HepG2 (cell line): ENCODE results near the gene MISFA. TPM values are rescaled to one million over a fixed set of nuclear protein-coding genes. Genes with fewer than 3 reads are reported as not detected.

Source experiments
- ATAC-seq: fragments of 200-7000 bp; cut with Tn5 transposase; 3 replicates; pipeline ENCODE4 v1.9.1; 2020; ENCODE audit warnings: mild to moderate bottlenecking, moderate library complexity
- BruUV-seq: library from RNA; stranded (reverse); fragments of 400-500 nt; replicated peaks from 2 replicates; lab custom pipeline; 2021; lab: Mats Ljungman, UMichigan
- CTCF ChIA-PET: fragments of 300-600 bp; formaldehyde crosslinking; extraction: SDS; loops from one replicate; lab custom pipeline; 2021; ENCODE audit warnings: low total read pairs, inconsistent platforms, low intra/inter-chr PET ratio; lab: Yijun Ruan, JAX
- POLR2A ChIA-PET: fragments of 350-600 bp; sonication (Branson Sonifier 250); formaldehyde crosslinking; loops from one replicate; lab custom pipeline; 2020; ENCODE audit warnings: antibody characterized with exemption, inconsistent platforms; lab: Yijun Ruan, JAX
- DNase-seq: peaks from one replicate; pipeline ENCODE4 v3.0.0-alpha.2; 2015; ENCODE audit warnings: low spot score
- FAIRE-seq: peaks from 3 replicates; lab custom pipeline; 2011; peaks lifted over from hg19 to GRCh38; lab: Jason Lieb, UNC
- H2AFZ ChIP-seq: one replicate; pipeline ENCODE4 v1.6.1; 2011; ENCODE audit warnings: low read length, inconsistent platforms
- H3K27ac ChIP-seq: fragments of 300-600 bp; 3 replicates; pipeline ENCODE4 v1.8.0; 2011; ENCODE audit warnings: mixed run types, mild to moderate bottlenecking, mixed read lengths, low read length, inconsistent platforms; ENCODE audit not compliant: insufficient read depth; ENCODE audit errors: extremely low read length
- H3K27me3 ChIP-seq, 2 experiments: fragments of 200-600 bp in 1 of 2; 2 replicates in 1 of 2; 3 replicates in 1 of 2; pipeline versions ENCODE4 v1.6.0 to v1.8.0; 2011; ENCODE audit warnings: low read length in 2 of 2, mild to moderate bottlenecking in 2 of 2, moderate library complexity in 2 of 2, inconsistent platforms in 1 of 2; ENCODE audit not compliant: insufficient read depth in 2 of 2, control insufficient read depth in 1 of 2
- H3K36me3 ChIP-seq, 2 experiments: fragments of 200-600 bp in 1 of 2; replicated peaks in 1 of 2; 2 replicates in 1 of 2; 3 replicates in 1 of 2; pipeline versions ENCODE4 v1.5.1 to v1.8.0; 2011; ENCODE audit warnings: low read length in 2 of 2, inconsistent platforms in 1 of 2; ENCODE audit not compliant: insufficient read depth in 2 of 2, control insufficient read depth in 1 of 2
- H3K4me1 ChIP-seq: 2 replicates; pipeline ENCODE4 v1.5.1; 2012; ENCODE audit warnings: low read length, inconsistent platforms; ENCODE audit not compliant: insufficient read depth
- H3K4me2 ChIP-seq: 2 replicates; pipeline ENCODE4 v1.6.0; 2011; ENCODE audit warnings: low read depth, low read length, inconsistent platforms
- H3K4me3 ChIP-seq, 3 experiments: fragments of 200-600 bp in 1 of 3; sonication (generic), shearing (Covaris generic) in 1 of 3; replicated peaks in 1 of 3; 2 replicates each; pipeline ENCODE4 v1.5.1; 2011 to 2016; ENCODE audit warnings: low read length in 3 of 3, inconsistent platforms in 2 of 3, low read depth in 2 of 3, mild to moderate bottlenecking in 2 of 3, control low read depth in 1 of 3, mixed read lengths in 1 of 3; ENCODE audit not compliant: insufficient read depth in 1 of 3
- H3K79me2 ChIP-seq: one replicate; pipeline ENCODE4 v1.6.1; 2011; ENCODE audit warnings: low read length, inconsistent platforms; ENCODE audit not compliant: insufficient read depth
- H3K9ac ChIP-seq: 2 replicates; pipeline ENCODE4 v1.6.0; 2011; ENCODE audit warnings: mild to moderate bottlenecking, low read depth, low read length, inconsistent platforms; ENCODE audit not compliant: insufficient read depth
- H3K9me3 ChIP-seq: 2 replicates; pipeline ENCODE4 v1.5.1; 2012; ENCODE audit warnings: mild to moderate bottlenecking, low read length
- H4K20me1 ChIP-seq: 2 replicates; pipeline ENCODE4 v1.6.0; 2011; ENCODE audit warnings: inconsistent platforms, mild to moderate bottlenecking, low read length, moderate library complexity; ENCODE audit not compliant: insufficient read depth
- DMAP1 ChIP-seq: IDR thresholded peaks from 2 replicates; pipeline ENCODE4 v1.6.1; 2016
- FOXK1 ChIP-seq: sonication (generic); formaldehyde crosslinking; IDR thresholded peaks from 2 replicates; pipeline ENCODE4 v1.4.0; 2020; ENCODE audit warnings: low read depth, missing genetic modification reagents, borderline replicate concordance
- MIXL1 ChIP-seq: IDR thresholded peaks from 2 replicates; pipeline ENCODE4 v1.6.1; 2016
- MLLT10 ChIP-seq: sonication (generic); formaldehyde crosslinking; IDR thresholded peaks from 2 replicates; pipeline ENCODE4 v1.4.0; 2020; ENCODE audit warnings: missing genetic modification reagents
- MTA1 ChIP-seq: sonication (generic); formaldehyde crosslinking; IDR thresholded peaks from 2 replicates; pipeline ENCODE4 v1.4.0; 2020; ENCODE audit warnings: missing genetic modification reagents, mild to moderate bottlenecking, borderline replicate concordance
- NBN ChIP-seq: fragments of 450-650 bp; conservative IDR thresholded peaks from 2 replicates; pipeline ENCODE4 v1.6.1; 2017
- PAF1 ChIP-seq: IDR thresholded peaks from 2 replicates; pipeline ENCODE4 v1.6.1; 2016; ENCODE audit warnings: missing genetic modification reagents, missing compliant biosample characterization
- ZFP41 ChIP-seq: sonication (generic); formaldehyde crosslinking; IDR thresholded peaks from 2 replicates; pipeline ENCODE4 v1.4.0; 2020; ENCODE audit warnings: mild to moderate bottlenecking, missing genetic modification reagents, borderline replicate concordance
- ZMYM4 ChIP-seq: sonication (generic); formaldehyde crosslinking; IDR thresholded peaks from 2 replicates; pipeline ENCODE4 v1.8.1; 2023; ENCODE audit warnings: mild to moderate bottlenecking, missing genetic modification reagents
- ZNF275 ChIP-seq: sonication (generic); formaldehyde crosslinking; IDR thresholded peaks from 2 replicates; pipeline ENCODE4 v1.8.0; 2022; ENCODE audit warnings: missing genetic modification reagents, mild to moderate bottlenecking, inconsistent platforms, borderline replicate concordance
- ZNF652 ChIP-seq: IDR thresholded peaks from 2 replicates; pipeline ENCODE4 v1.6.1; 2016; ENCODE audit warnings: low read depth, borderline replicate concordance
- ZSCAN31 ChIP-seq: sonication (generic); formaldehyde crosslinking; IDR thresholded peaks from 2 replicates; pipeline ENCODE4 v1.5.0; 2020; ENCODE audit warnings: low read depth, mild to moderate bottlenecking, missing genetic modification reagents
- in situ Hi-C: cut with HindIII; loops from 2 replicates; pipeline ENCODE4 v1.10.0; 2017; ENCODE audit warnings: low pct_unique_long_range_greater_than_20kb; ENCODE audit not compliant: extremely low pct_ligation_motif_present
- intact Hi-C: fragments of 100-400 bp; cut with micrococcal nuclease; formaldehyde crosslinking; loops from one replicate; pipeline ENCODE4 v1.10.0; 2022; ENCODE audit not compliant: unreplicated experiment
- polyA plus RNA-seq, 8 experiments: library from polyadenylated mRNA; depleted of rRNA in 3 of 8; stranded (reverse) in 7 of 8; unstranded in 1 of 8; fragments of >200 nt; fragmentation: Illumina TruSeq in 4 of 8; extraction: Trizol in 4 of 8; gene quantifications; 2 replicates each; pipeline versions ENCODE4 v1.2.1 to v1.2.3, GENCODE V29; 2011 to 2016; ENCODE audit warnings: low read depth in 4 of 8, missing spikeins in 1 of 8, mixed read lengths in 1 of 8; ENCODE audit not compliant: insufficient read depth in 1 of 8
- total RNA-seq, 5 experiments: library from RNA; depleted of rRNA; stranded (reverse); fragments of >200 nt; fragmentation: Illumina TruSeq; extraction: Trizol; gene quantifications; 2 replicates each; pipeline ENCODE4 v1.2.3, GENCODE V29; 2016; ENCODE audit warnings: low read depth in 1 of 5

The MISFA gene
- total and polyA plus RNA-seq, 2 of the 13 experiments (the other 11 are each of a cell fraction or from before 2014, with no cell fraction given) = 1.4 to 5.4 TPM

DNA sequence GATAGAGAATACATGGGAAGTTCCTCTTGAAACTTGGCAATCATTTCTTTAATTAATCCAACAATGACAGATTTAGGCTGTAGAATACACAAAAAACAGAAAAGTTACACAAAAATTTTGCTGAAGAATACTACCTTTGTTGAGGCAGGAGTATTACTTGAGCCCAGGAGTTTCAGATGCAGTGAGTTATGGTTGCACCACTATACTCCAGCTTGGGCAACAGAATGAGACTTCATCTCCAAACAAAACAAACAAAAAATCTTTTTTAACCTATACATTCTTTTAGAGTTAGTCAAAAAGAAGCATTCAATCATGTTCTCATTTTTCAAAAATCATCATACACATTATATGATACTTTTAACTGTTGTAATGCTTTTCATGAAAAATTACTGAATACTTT is 33.2 kb upstream of the MISFA start:
- H3K27ac ChIP-seq = no peak overlapping the region
- CTCF ChIA-PET = no interaction called here
- in situ Hi-C loops = no loop called here
- H2AFZ ChIP-seq = no peak overlapping the region
- no peaks in the 10 kb centered on the region for H3K9me3 ChIP-seq
- H3K27me3 ChIP-seq = no peaks in the 10 kb centered on the region
- TF ChIP-seq MTA1 (CRISPR knock-in tag) (no peak), PAF1 (no peak), NBN (no peak), ZNF652 (CRISPR knock-in tag) (no peak), DMAP1 (CRISPR knock-in tag) (no peak), ZFP41 (CRISPR knock-in tag) (no peak), ZNF275 (CRISPR knock-in tag) (no peak), FOXK1 (CRISPR knock-in tag) (no peak), ZSCAN31 (CRISPR knock-in tag) (no peak), MIXL1 (no peak), ZMYM4 (no peak), MLLT10 (CRISPR knock-in tag) (no peak)
- TF ChIP-seq, all 625 proteins: peak for 0
- Histone ChIP-seq H4K20me1 (no peaks in the 10 kb centered on the region), H3K9ac (no peak overlapping the region), H3K79me2 (no peaks in the 10 kb centered on the region), H3K36me3 (peaks cover 3 to 14% of the 10 kb centered on the region in 2 experiments), H3K4me1 (no peaks in the 10 kb centered on the region), H3K4me3 (no peak overlapping the region), H3K4me2 (no peak overlapping the region)
- POLR2A ChIA-PET = no interaction called here
- no peak for ATAC-seq
- intact Hi-C loops = no loop called here
- FAIRE-seq = no peak
- BruUV-seq = no TSS peak
- DNase-seq = no peak
